ENCODE data around the gene CLDN7.

DNA sequence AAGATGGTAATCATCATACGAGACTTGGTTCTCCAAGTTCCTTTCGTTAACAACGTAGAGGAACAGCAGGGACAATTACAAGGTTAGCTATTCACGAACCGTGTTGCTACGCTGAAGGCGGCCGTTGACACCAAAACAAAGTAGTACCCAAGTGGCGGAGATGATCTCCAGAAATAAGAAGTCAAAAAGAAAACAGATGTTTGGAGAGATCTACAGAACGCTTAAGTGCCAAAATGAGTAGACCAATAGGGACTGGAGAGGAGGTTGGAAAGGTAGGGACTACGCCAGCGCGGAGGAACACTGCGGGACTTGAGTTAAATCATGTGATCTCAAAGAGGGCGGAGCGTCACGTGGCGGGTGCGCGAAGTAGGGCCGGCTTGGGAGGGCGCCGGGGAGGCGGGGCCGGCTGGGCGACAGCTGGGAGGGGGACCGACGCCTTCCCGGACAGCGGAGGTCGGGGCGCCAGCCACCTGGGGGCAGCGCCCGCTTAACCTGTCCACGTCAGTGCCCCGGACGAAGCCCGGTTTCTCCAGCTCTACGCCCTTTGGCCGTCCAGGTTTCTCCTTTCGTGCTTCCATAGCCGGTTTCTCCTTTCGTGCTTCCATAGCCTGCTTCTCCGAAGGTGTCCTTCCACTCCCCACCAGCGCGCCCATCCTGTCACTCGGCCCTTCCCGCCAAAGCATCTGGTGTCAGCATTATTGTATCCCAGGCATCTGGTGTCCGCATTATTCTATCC, 19.4 kb downstream of the CLDN7 start:
- TF ChIP-seq EZH2phosphoT487 (IDR thresholded peaks at IDR 0.05; ENCODE audit: borderline replicate concordance): no peak
- TF ChIP-seq, protein P1, sequence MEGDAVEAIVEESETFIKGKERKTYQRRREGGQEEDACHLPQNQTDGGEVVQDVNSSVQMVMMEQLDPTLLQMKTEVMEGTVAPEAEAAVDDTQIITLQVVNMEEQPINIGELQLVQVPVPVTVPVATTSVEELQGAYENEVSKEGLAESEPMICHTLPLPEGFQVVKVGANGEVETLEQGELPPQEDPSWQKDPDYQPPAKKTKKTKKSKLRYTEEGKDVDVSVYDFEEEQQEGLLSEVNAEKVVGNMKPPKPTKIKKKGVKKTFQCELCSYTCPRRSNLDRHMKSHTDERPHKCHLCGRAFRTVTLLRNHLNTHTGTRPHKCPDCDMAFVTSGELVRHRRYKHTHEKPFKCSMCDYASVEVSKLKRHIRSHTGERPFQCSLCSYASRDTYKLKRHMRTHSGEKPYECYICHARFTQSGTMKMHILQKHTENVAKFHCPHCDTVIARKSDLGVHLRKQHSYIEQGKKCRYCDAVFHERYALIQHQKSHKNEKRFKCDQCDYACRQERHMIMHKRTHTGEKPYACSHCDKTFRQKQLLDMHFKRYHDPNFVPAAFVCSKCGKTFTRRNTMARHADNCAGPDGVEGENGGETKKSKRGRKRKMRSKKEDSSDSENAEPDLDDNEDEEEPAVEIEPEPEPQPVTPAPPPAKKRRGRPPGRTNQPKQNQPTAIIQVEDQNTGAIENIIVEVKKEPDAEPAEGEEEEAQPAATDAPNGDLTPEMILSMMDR (conservative IDR thresholded peaks at IDR 0.05; ENCODE audit: low read length): no peak; the same call in 1 of the 2 replicates
